K562 treated with DMSO at 1 percent for 12 hours (cell line): ENCODE data around the gene KMO. TPM values are rescaled to one million over a fixed set of nuclear protein-coding genes. Genes with fewer than 3 reads are reported as not detected.

ENCODE experiments used
- total RNA-seq: library from RNA; unstranded; fragments of 300-600 nt; gene quantifications from 2 replicates; pipeline ENCODE4 v1.2.3, GENCODE V29; 2022; ENCODE audit not compliant: insufficient read depth

KMO gene
- not detected in 2 replicates for total RNA-seq

GRCh38 chr1:241532162-241532531 is at the start of gene KMO:
Gene KMO, plus strand, starts transcription at chr1:241532378. Its CDS starts 67 bp downstream, at chr1:241532445.

GRCh38 chr1:241519308-241520079 is 12.7 kb upstream of the KMO start, which contains the start of gene FH:
Gene FH, minus strand, starts transcription at chr1:241519755. Its CDS starts 33 bp downstream, at chr1:241519722.

GRCh38 chr1:241640149-241640866 is 108.1 kb downstream of the KMO start, which contains the start of the genes CHML and OPN3:
Gene CHML, minus strand, starts transcription at chr1:241640369. Its CDS starts 4,603 bp downstream, at chr1:241635766.
Gene OPN3, minus strand, starts transcription at chr1:241640369. Its CDS starts 115 bp downstream, at chr1:241640254.

Other genes starting within 250 kb of the KMO start
- gene RGS7, start 175.2 kb upstream of the KMO start, total RNA-seq = not detected in 2 replicates
- 125 and 168 TPM in 2 replicates for gene FH, start 12.6 kb upstream of the KMO start, total RNA-seq
- 5.3 and 28.7 TPM in 2 replicates for gene CHML, start 108.0 kb downstream of the KMO start, total RNA-seq
- 17.8 and 44.8 TPM in 2 replicates for gene OPN3, start 108.0 kb downstream of the KMO start, total RNA-seq
- 0.27 TPM in 1 of 2 replicates, not detected in the other for gene WDR64, start 119.9 kb downstream of the KMO start, total RNA-seq